IMR-90 (cell line): Measurements from ENCODE around the gene PYGM. TPM values are rescaled to one million over a fixed set of nuclear protein-coding genes. Genes with fewer than 3 reads are reported as not detected.

Source experiments
- ATAC-seq: fragments of 200-7000 bp; cut with Tn5 transposase; 2 replicates; pipeline ENCODE4 v1.9.1; 2020; ENCODE audit warnings: low read depth, mild to moderate bottlenecking, moderate library complexity
- BruUV-seq: library from RNA; stranded (reverse); fragments of 400-500 nt; replicated peaks from 2 replicates; lab custom pipeline; 2021; lab: Mats Ljungman, UMichigan
- CTCF ChIA-PET: fragments of 300-600 bp; formaldehyde crosslinking; extraction: SDS; loops from one replicate; lab custom pipeline; 2021; ENCODE audit warnings: antibody characterized with exemption; lab: Yijun Ruan, JAX
- POLR2A ChIA-PET: fragments of 300-600 bp; sonication (Branson Sonifier 250); formaldehyde crosslinking; loops from one replicate; lab custom pipeline; 2022; ENCODE audit warnings: antibody characterized with exemption; ENCODE audit not compliant: unreplicated experiment; lab: Charles Lee
- DNase-seq: peaks from one replicate; pipeline ENCODE4 v3.0.0; 2013
- H2AFZ ChIP-seq: replicated peaks from 2 replicates; pipeline ENCODE3; 2013; ENCODE audit warnings: low read length, mild to moderate bottlenecking; ENCODE audit not compliant: poor library complexity
- H2AK5ac ChIP-seq: 2 replicates; pipeline ENCODE4 v1.6.1; 2013; ENCODE audit warnings: low read depth, low read length, inconsistent platforms
- H2AK9ac ChIP-seq: replicated peaks from 2 replicates; pipeline ENCODE3; 2013; ENCODE audit warnings: mild to moderate bottlenecking, low read depth, low read length, moderate library complexity; ENCODE audit not compliant: poor library complexity
- H2BK120ac ChIP-seq: 2 replicates; pipeline ENCODE4 v1.6.1; 2013; ENCODE audit warnings: low read depth, low read length, inconsistent platforms
- H2BK15ac ChIP-seq: 3 replicates; pipeline ENCODE4 v1.6.1; 2013; ENCODE audit warnings: low read depth, low read length, inconsistent platforms
- H2BK20ac ChIP-seq: 2 replicates; pipeline ENCODE4 v1.6.1; 2013; ENCODE audit warnings: low read depth, mild to moderate bottlenecking, inconsistent platforms, low read length, moderate library complexity
- H2BK5ac ChIP-seq: 2 replicates; pipeline ENCODE4 v1.6.1; 2013; ENCODE audit warnings: mild to moderate bottlenecking, low read depth, low read length, inconsistent platforms; ENCODE audit not compliant: poor library complexity, severe bottlenecking
- H3K14ac ChIP-seq: replicated peaks from 2 replicates; pipeline ENCODE4 v1.6.1; 2013; ENCODE audit warnings: low read depth, low read length, inconsistent platforms
- H3K18ac ChIP-seq: 2 replicates; pipeline ENCODE4 v1.6.1; 2013; ENCODE audit warnings: low read depth, low read length, control low read depth
- H3K23ac ChIP-seq: 2 replicates; pipeline ENCODE4 v1.6.1; 2013; ENCODE audit warnings: low read depth, low read length, inconsistent platforms
- H3K27ac ChIP-seq: 2 replicates; pipeline ENCODE4 v1.5.1; 2013; ENCODE audit warnings: mild to moderate bottlenecking, control low read depth, low read length; ENCODE audit not compliant: insufficient read depth
- H3K27me3 ChIP-seq: 2 replicates; pipeline ENCODE4 v1.6.1; 2013; ENCODE audit warnings: low read length; ENCODE audit not compliant: control insufficient read depth, insufficient read depth
- H3K36me3 ChIP-seq: 2 replicates; pipeline ENCODE4 v1.6.1; 2013; ENCODE audit warnings: low read length, mixed read lengths; ENCODE audit not compliant: control insufficient read depth, insufficient read depth
- H3K4ac ChIP-seq: 2 replicates; pipeline ENCODE4 v1.6.1; 2013; ENCODE audit warnings: low read depth, low read length, inconsistent platforms
- H3K4me1 ChIP-seq: 2 replicates; pipeline ENCODE4 v1.6.1; 2013; ENCODE audit warnings: low read length, mixed read lengths; ENCODE audit not compliant: control insufficient read depth, insufficient read depth
- H3K4me2 ChIP-seq: 2 replicates; pipeline ENCODE4 v1.6.1; 2013; ENCODE audit warnings: low read depth, mild to moderate bottlenecking, control low read depth, low read length, moderate library complexity
- H3K4me3 ChIP-seq: 2 replicates; pipeline ENCODE4 v1.5.1; 2013; ENCODE audit warnings: low read depth, mild to moderate bottlenecking, control low read depth, low read length, moderate library complexity; ENCODE audit not compliant: insufficient read depth
- H3K56ac ChIP-seq: 2 replicates; pipeline ENCODE4 v1.6.1; 2013; ENCODE audit warnings: low read length, inconsistent platforms; ENCODE audit not compliant: insufficient read depth; ENCODE audit errors: extremely low read depth
- H3K79me1 ChIP-seq, 2 experiments: 2 replicates each; pipeline ENCODE4 v1.6.1; 2013; ENCODE audit warnings: low read length in 2 of 2, inconsistent platforms in 1 of 2, low read depth in 1 of 2
- H3K9ac ChIP-seq: 2 replicates; pipeline ENCODE4 v1.6.1; 2013; ENCODE audit warnings: low read depth, low read length, control low read depth
- H3K9me1 ChIP-seq: 2 replicates; pipeline ENCODE4 v1.6.1; 2013; ENCODE audit warnings: low read length, inconsistent platforms; ENCODE audit not compliant: insufficient read depth
- H3K9me3 ChIP-seq: 2 replicates; pipeline ENCODE4 v1.6.1; 2013; ENCODE audit warnings: low read length; ENCODE audit not compliant: control insufficient read depth, insufficient read depth
- H4K20me1 ChIP-seq: 2 replicates; pipeline ENCODE4 v1.6.1; 2013; ENCODE audit warnings: low read length, inconsistent platforms; ENCODE audit not compliant: insufficient read depth
- H4K5ac ChIP-seq: 2 replicates; pipeline ENCODE4 v1.6.1; 2013; ENCODE audit warnings: mild to moderate bottlenecking, low read depth, low read length, control low read depth
- H4K8ac ChIP-seq, 2 experiments: 2 replicates each; pipeline ENCODE4 v1.6.1; 2013; ENCODE audit warnings: low read depth in 2 of 2, low read length in 2 of 2, control low read depth in 1 of 2, inconsistent platforms in 1 of 2
- H4K91ac ChIP-seq: 2 replicates; pipeline ENCODE4 v1.6.1; 2013; ENCODE audit warnings: low read depth, low read length, inconsistent platforms; ENCODE audit not compliant: insufficient read depth
- CEBPB ChIP-seq: IDR thresholded peaks from 2 replicates; pipeline ENCODE4 v1.6.1; 2012; ENCODE audit warnings: low read depth, low read length, improper control_type of control experiment
- FOS ChIP-seq: fragments of 150-350 bp; IDR thresholded peaks from 2 replicates; pipeline ENCODE4 v1.6.1; 2016; ENCODE audit warnings: low read depth, low read length
- SMC3 ChIP-seq: fragments of 150-350 bp; IDR thresholded peaks from 2 replicates; pipeline ENCODE4 v1.6.1; 2016; ENCODE audit warnings: low read depth, mild to moderate bottlenecking, antibody characterized with exemption, low read length, moderate library complexity
- WGBS, 2 experiments: methylation state at CpG; one replicate each; pipeline versions ENCODE4 v1.1.5 to v1.1.7; 2013; ENCODE audit warnings: missing lambda C conversion rate in 2 of 2; ENCODE audit not compliant: insufficient read length in 1 of 2; ENCODE audit errors: extremely low coverage in 2 of 2; 5-methylcytosine and 5-hydroxymethylcytosine counted together
- dilution Hi-C: fragments of 300-500 bp; cut with HindIII; formaldehyde crosslinking; loops from one replicate; pipeline ENCODE4 v1.14.3; 2018; ENCODE audit warnings: low sequenced_read_pairs; ENCODE audit not compliant: unreplicated experiment
- in situ Hi-C: fragments of 300-500 bp; cut with MboI; formaldehyde crosslinking; loops from 3 replicates; pipeline ENCODE4 v1.14.3; 2019; ENCODE audit warnings: low sequenced_read_pairs, inconsistent platforms, mixed read lengths
- intact Hi-C: fragments of 100-400 bp; cut with micrococcal nuclease; formaldehyde crosslinking; loops from 2 replicates; pipeline ENCODE4 v1.10.0; 2022
- polyA plus RNA-seq, 3 experiments: library from polyadenylated mRNA; depleted of rRNA; stranded (reverse); fragments of >200 nt; gene quantifications; 2 replicates each; pipeline ENCODE4 v1.2.3, GENCODE V29; 2012; ENCODE audit warnings: low replicate concordance in 1 of 3
- total RNA-seq: library from RNA; depleted of rRNA; stranded (reverse); fragments of >200 nt; gene quantifications from 2 replicates; pipeline ENCODE4 v1.2.3, GENCODE V29; 2012

Gene PYGM
- total and polyA plus RNA-seq, 2 of the 4 experiments (the other 2 are of a cell fraction), result 0.18 to 0.21 TPM

- ATAC-seq, result no peak
- Histone ChIP-seq H3K4me3 (no peak overlapping the region), H4K91ac (no peak overlapping the region), H3K18ac (no peak overlapping the region), H3K4me1 (no peaks in the 10 kb centered on the region), H3K27me3 (no peaks in the 10 kb centered on the region), H2BK15ac (no peak overlapping the region), H3K23ac (no peak overlapping the region), H3K79me1 (no peaks in the 10 kb centered on the region), H2BK5ac (no peak overlapping the region), H3K27ac (no peak overlapping the region), H3K56ac (no peak overlapping the region), H4K8ac (no peak overlapping the region), H3K36me3 (peaks cover 32% of the 10 kb centered on the region), H3K9ac (no peak overlapping the region), H3K4ac (no peak overlapping the region), H2AFZ (no peak overlapping the region), H2BK120ac (no peak overlapping the region), H4K5ac (no peak overlapping the region), H4K20me1 (no peaks in the 10 kb centered on the region), H3K9me3 (no peaks in the 10 kb centered on the region), H2AK9ac (no peak overlapping the region), H2AK5ac (no peak overlapping the region), H3K4me2 (no peak overlapping the region), H3K9me1 (no peaks in the 10 kb centered on the region), H2BK20ac (no peak overlapping the region), H3K14ac (no peak overlapping the region)
- BruUV-seq, result no TSS peak
- TF ChIP-seq SMC3 (no peak), FOS (no peak), CEBPB (no peak)
- no peak for DNase-seq
- 93% methylated on average over 6 of the region's 10 CpGs; no CpG with 5 or more reads in 1 of the 2 experiments for WGBS, 2 experiments
- ChIA-PET POLR2A (no interaction called here), CTCF (no interaction called here)
- dilution Hi-C loops, result no loop called here
- intact Hi-C loops, result no loop called here
- in situ Hi-C loops, result no loop called here
These were observed 34.8 kb upstream of the PYGM start for GRCh38 chr11:64794526-64794925.
